Transverse colon (tissue), 4 donors: Measurements from ENCODE around the gene TMEM108.

Experiments used
- CTCF ChIP-seq, 5 experiments: fragments of 200-600 bp in 3 of 5; fragments of 450-650 bp in 2 of 5; sonication (generic) in 3 of 5; IDR thresholded peaks; 1 replicate in 2 of 5; 2 replicates in 3 of 5; pipeline ENCODE4 v1.5.1; 2016 to 2017; ENCODE audit warnings: antibody characterized with exemption in 5 of 5, inconsistent platforms in 3 of 5, mild to moderate bottlenecking in 2 of 5, moderate library complexity in 1 of 5
- POLR2AphosphoS5 ChIP-seq, 3 donors: sonication (generic); formaldehyde crosslinking; IDR thresholded peaks; one replicate each; pipeline ENCODE4 v1.6.1; 2016; ENCODE audit warnings: antibody characterized with exemption in 3 of 3

GRCh38 chr3:133379926-133380325 is 341.7 kb downstream of the TMEM108 start:
- TF ChIP-seq POLR2AphosphoS5 (IDR thresholded peaks at IDR 0.05) (no peak), CTCF (IDR thresholded peaks at IDR 0.05) (no peak)
